Activated effector memory CD4-positive, alpha-beta T cell treated with anti-CD3 and anti-CD28 coated beads, Interleukin-2, amount 50 U/mL, for 16 hours (primary cell): ENCODE results near the gene SPEG.

Experiments used
- DNase-seq: peaks from one replicate; pipeline ENCODE4 v3.0.0-alpha.2; 2020

SPEG gene

GRCh38 chr2:219426068-219426443 lies 8.6 kb upstream of the SPEG start:
- DNase-seq, result no peak

GRCh38 chr2:219426534-219427136 lies 8.0 kb upstream of the SPEG start:
- DNase-seq, result no peak

- no peak for DNase-seq
Observed at GRCh38 chr2:219428469-219428868, 6.2 kb upstream of the SPEG start.

- DNase-seq, result no peak
Observed at GRCh38 chr2:219429958-219430606, 4.6 kb upstream of the SPEG start.

GRCh38 chr2:219430633-219431615 lies 3.7 kb upstream of the SPEG start:
- no peak for DNase-seq

- DNase-seq, result no peak
Observed at GRCh38 chr2:219433666-219434467, 776 bp upstream of the SPEG start.

- DNase-seq, result no peak
Observed at GRCh38 chr2:219434468-219434717, 250 bp upstream of the SPEG start.

- no peak for DNase-seq
Observed at GRCh38 chr2:219435701-219436100, 1.1 kb downstream of the SPEG start.

- DNase-seq, result no peak
Observed at GRCh38 chr2:219436491-219436890, 1.8 kb downstream of the SPEG start.

- DNase-seq, result no peak
Observed at GRCh38 chr2:219437141-219437540, 2.5 kb downstream of the SPEG start.

GRCh38 chr2:219437690-219438206 lies 3.1 kb downstream of the SPEG start:
- DNase-seq, result no peak

- no peak for DNase-seq
Observed at GRCh38 chr2:219438453-219438852, 3.8 kb downstream of the SPEG start.

GRCh38 chr2:219439506-219439905 lies 4.9 kb downstream of the SPEG start:
- DNase-seq, result no peak

GRCh38 chr2:219440388-219441256 lies 6.0 kb downstream of the SPEG start:
- no peak for DNase-seq

- peak; percentile 83 for DNase-seq
Observed at GRCh38 chr2:219441451-219442255, 7.0 kb downstream of the SPEG start.

GRCh38 chr2:219442256-219443015 lies 7.8 kb downstream of the SPEG start:
- no peak for DNase-seq

GRCh38 chr2:219443016-219443696 lies 8.5 kb downstream of the SPEG start:
- no peak for DNase-seq

GRCh38 chr2:219443697-219444023 lies 9.0 kb downstream of the SPEG start:
- no peak for DNase-seq

- DNase-seq, result no peak
Observed at GRCh38 chr2:219444566-219445091, 10.0 kb downstream of the SPEG start.

GRCh38 chr2:219445220-219445640 lies 10.6 kb downstream of the SPEG start:
- no peak for DNase-seq
